ENCODE measurements around the gene DPP9. TPM values are rescaled to one million over a fixed set of nuclear protein-coding genes. Genes with fewer than 3 reads are reported as not detected.

The DPP9 gene
- polyA plus RNA-seq, 1 of the 3 experiments (the other 2 are of a cell fraction) = 17.1 TPM

DNA sequence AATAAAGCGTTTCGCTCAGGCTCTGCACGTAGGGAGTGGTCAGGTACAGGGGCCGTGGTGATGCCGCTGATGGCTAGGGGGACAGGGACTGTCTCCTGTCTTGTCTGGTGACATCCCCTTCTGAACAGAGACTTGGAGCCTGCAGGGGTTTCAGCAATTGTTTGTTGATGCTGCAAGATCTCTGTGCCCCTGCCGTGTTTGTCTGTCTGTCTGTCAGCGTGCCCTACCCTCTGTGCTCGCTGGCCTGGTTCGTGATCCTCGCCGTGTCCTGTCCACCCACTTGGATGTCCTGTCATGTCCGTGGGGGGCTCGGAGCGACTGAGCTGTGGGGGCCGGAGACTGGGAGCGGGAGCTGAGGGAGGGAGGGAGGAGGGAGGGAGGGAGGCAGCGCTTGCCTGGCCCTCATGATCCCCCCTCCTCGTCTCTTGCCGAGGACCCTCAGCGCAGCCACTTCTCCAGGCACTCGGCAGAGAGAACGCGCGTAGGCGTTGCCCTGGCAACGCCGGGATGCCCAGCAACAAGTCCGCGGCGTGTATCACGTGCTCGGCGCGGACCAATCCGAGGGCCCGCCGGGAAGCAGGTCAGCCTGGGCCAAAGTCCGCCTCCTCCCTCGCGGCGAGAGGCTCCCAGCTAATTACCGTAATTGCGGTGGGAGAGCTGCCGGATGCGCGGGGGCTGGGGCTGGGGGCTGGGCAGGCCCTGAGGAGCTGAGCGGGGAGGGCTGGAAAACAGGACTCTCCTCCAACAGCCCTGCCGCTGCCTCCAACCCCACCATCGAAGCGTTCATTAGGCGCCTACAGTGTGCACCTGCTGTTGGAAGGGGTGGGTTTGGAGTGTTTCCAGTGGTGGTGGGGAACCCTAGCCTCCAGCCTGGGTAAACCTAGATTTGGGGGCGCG lies 36.0 kb upstream of the DPP9 start (continued):
- TF ChIP-seq, protein P1, sequence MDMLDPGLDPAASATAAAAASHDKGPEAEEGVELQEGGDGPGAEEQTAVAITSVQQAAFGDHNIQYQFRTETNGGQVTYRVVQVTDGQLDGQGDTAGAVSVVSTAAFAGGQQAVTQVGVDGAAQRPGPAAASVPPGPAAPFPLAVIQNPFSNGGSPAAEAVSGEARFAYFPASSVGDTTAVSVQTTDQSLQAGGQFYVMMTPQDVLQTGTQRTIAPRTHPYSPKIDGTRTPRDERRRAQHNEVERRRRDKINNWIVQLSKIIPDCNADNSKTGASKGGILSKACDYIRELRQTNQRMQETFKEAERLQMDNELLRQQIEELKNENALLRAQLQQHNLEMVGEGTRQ (IDR thresholded peaks at IDR 0.05; ENCODE audit: borderline replicate concordance, low read depth, low read length) = peak; percentile 66; the same call in 1 of the 2 replicates
- TF ChIP-seq, protein P2, sequence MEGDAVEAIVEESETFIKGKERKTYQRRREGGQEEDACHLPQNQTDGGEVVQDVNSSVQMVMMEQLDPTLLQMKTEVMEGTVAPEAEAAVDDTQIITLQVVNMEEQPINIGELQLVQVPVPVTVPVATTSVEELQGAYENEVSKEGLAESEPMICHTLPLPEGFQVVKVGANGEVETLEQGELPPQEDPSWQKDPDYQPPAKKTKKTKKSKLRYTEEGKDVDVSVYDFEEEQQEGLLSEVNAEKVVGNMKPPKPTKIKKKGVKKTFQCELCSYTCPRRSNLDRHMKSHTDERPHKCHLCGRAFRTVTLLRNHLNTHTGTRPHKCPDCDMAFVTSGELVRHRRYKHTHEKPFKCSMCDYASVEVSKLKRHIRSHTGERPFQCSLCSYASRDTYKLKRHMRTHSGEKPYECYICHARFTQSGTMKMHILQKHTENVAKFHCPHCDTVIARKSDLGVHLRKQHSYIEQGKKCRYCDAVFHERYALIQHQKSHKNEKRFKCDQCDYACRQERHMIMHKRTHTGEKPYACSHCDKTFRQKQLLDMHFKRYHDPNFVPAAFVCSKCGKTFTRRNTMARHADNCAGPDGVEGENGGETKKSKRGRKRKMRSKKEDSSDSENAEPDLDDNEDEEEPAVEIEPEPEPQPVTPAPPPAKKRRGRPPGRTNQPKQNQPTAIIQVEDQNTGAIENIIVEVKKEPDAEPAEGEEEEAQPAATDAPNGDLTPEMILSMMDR (IDR thresholded peaks at IDR 0.05) = no peak
- TF ChIP-seq, protein P3, sequence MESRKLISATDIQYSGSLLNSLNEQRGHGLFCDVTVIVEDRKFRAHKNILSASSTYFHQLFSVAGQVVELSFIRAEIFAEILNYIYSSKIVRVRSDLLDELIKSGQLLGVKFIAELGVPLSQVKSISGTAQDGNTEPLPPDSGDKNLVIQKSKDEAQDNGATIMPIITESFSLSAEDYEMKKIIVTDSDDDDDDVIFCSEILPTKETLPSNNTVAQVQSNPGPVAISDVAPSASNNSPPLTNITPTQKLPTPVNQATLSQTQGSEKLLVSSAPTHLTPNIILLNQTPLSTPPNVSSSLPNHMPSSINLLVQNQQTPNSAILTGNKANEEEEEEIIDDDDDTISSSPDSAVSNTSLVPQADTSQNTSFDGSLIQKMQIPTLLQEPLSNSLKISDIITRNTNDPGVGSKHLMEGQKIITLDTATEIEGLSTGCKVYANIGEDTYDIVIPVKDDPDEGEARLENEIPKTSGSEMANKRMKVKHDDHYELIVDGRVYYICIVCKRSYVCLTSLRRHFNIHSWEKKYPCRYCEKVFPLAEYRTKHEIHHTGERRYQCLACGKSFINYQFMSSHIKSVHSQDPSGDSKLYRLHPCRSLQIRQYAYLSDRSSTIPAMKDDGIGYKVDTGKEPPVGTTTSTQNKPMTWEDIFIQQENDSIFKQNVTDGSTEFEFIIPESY (IDR thresholded peaks at IDR 0.05; ENCODE audit: borderline replicate concordance, low read depth) = no peak
- TF ChIP-seq, protein P4, sequence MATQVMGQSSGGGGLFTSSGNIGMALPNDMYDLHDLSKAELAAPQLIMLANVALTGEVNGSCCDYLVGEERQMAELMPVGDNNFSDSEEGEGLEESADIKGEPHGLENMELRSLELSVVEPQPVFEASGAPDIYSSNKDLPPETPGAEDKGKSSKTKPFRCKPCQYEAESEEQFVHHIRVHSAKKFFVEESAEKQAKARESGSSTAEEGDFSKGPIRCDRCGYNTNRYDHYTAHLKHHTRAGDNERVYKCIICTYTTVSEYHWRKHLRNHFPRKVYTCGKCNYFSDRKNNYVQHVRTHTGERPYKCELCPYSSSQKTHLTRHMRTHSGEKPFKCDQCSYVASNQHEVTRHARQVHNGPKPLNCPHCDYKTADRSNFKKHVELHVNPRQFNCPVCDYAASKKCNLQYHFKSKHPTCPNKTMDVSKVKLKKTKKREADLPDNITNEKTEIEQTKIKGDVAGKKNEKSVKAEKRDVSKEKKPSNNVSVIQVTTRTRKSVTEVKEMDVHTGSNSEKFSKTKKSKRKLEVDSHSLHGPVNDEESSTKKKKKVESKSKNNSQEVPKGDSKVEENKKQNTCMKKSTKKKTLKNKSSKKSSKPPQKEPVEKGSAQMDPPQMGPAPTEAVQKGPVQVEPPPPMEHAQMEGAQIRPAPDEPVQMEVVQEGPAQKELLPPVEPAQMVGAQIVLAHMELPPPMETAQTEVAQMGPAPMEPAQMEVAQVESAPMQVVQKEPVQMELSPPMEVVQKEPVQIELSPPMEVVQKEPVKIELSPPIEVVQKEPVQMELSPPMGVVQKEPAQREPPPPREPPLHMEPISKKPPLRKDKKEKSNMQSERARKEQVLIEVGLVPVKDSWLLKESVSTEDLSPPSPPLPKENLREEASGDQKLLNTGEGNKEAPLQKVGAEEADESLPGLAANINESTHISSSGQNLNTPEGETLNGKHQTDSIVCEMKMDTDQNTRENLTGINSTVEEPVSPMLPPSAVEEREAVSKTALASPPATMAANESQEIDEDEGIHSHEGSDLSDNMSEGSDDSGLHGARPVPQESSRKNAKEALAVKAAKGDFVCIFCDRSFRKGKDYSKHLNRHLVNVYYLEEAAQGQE (IDR thresholded peaks at IDR 0.05; ENCODE audit: low read depth, low read length) = no peak

DNA sequence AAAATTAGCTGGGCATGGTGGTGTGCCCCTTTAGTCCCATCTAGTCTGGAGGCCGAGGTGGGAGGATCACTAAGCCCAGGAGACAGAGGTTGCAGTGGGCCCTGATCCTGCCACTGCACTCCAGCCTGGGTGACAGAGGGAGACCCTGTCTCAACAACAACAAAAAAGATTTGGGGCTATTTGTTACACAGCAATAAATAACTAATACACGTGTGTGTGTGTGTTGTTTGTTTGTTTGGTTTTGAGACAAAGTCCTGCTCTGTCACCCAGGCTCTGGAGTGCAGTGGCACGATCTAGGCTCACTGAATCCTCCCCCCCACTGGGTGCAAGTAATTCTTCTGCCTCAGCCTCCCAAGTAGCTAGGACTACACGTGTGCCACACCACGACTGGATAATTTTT lies 35.0 kb upstream of the DPP9 start:
- peaks cover 0 to 10% of the 10 kb centered on the region in 2 experiments; a peak in 1 of 4 replicates for H3K4me1 ChIP-seq (ENCODE audit: control insufficient read depth in 1 of 2, insufficient read depth in 2 of 2, low read depth in 1 of 2, low read length in 1 of 2)
- POLR2A ChIA-PET = interaction anchor here (2.8 kb wide), 1 partner anchor 10 kb away, joined by 16 read pairs; no protein-coding TSS in a partner anchor
- no peak overlapping the region for H3K4me2 ChIP-seq
- H3F3A ChIP-seq (replicated peaks; ENCODE audit: insufficient read depth) = no peaks in the 10 kb centered on the region
- no peak overlapping the region for H3K4me3 ChIP-seq (ENCODE audit: low read depth in 2 of 2, low read length in 1 of 2)
- WGBS (ENCODE audit: low lambda C conversion rate) = 61% methylated on average over 5 of the region's 5 CpGs
- DNase-seq = no peak
- no peak overlapping the region for H3K9ac ChIP-seq
- no peaks in the 10 kb centered on the region for H3K9me3 ChIP-seq
- no peaks in the 10 kb centered on the region for H3K36me3 ChIP-seq (replicated peaks in 1 of 2; ENCODE audit: control insufficient read depth in 1 of 2, insufficient read depth in 2 of 2, low read length in 1 of 2)
- CTCF ChIA-PET = interaction anchor here (0.8 to 1.0 kb wide), 2 partner anchors 29 to 32 kb away, joined by 3 read pairs; no protein-coding TSS in a partner anchor
- H3K79me2 ChIP-seq (ENCODE audit: insufficient read depth) = no peaks in the 10 kb centered on the region
- TF ChIP-seq POLR2AphosphoS5 (IDR thresholded peaks at IDR 0.05; ENCODE audit: low read depth, low read length) = no peak
- no peak overlapping the region for H3K27ac ChIP-seq (ENCODE audit: low read depth in 2 of 2, low read length in 1 of 2)
- H4K20me1 ChIP-seq (ENCODE audit: insufficient read depth) = no peaks in the 10 kb centered on the region
- H3K27me3 ChIP-seq (ENCODE audit: insufficient read depth) = no peaks in the 10 kb centered on the region; the same call in 1 of the 2 replicates
- H3K9me2 ChIP-seq = no peaks in the 10 kb centered on the region
- H2AFZ ChIP-seq (ENCODE audit: low read depth) = no peak overlapping the region
